Endothelial cell of umbilical vein (primary cell): ENCODE results near the gene ATP10A. TPM values are rescaled to one million over a fixed set of nuclear protein-coding genes. Genes with fewer than 3 reads are reported as not detected.

Experiments used
- BruUV-seq: library from RNA; stranded (reverse); fragments of 400-500 nt; replicated peaks from 2 replicates; lab custom pipeline; 2021; lab: Mats Ljungman, UMichigan
- CTCF ChIA-PET: fragments of 300-600, 350-600 bp; sonication (Branson Sonifier 250); formaldehyde crosslinking; loops from one replicate; lab custom pipeline; 2021; ENCODE audit warnings: antibody characterized with exemption, inconsistent platforms; lab: Charles Lee
- POLR2A ChIA-PET: fragments of 300-600, 350-600 bp; sonication (Branson Sonifier 250); formaldehyde crosslinking; loops from one replicate; lab custom pipeline; 2021; ENCODE audit warnings: antibody characterized with exemption, inconsistent platforms; lab: Charles Lee
- DNase-seq: peaks from one replicate; pipeline ENCODE4 v3.0.0-alpha.2; 2011; ENCODE audit warnings: low read depth, low spot score
- FAIRE-seq: peaks from 2 replicates; lab custom pipeline; 2011; peaks lifted over from hg19 to GRCh38; lab: Jason Lieb, UNC
- H2AFZ ChIP-seq: 2 replicates; pipeline ENCODE4 v1.6.0; 2012; ENCODE audit warnings: low read depth, low read length, control low read depth, inconsistent platforms
- H3K27ac ChIP-seq: 2 replicates; pipeline ENCODE4 v1.5.1; 2011; ENCODE audit warnings: low read depth, mild to moderate bottlenecking, control low read depth, low read length, moderate library complexity; ENCODE audit not compliant: insufficient read depth
- H3K27me3 ChIP-seq, 2 experiments: 2 replicates each; pipeline versions ENCODE4 v1.6.0 to v1.6.1; 2011; ENCODE audit warnings: low read length in 2 of 2, mixed read lengths in 1 of 2; ENCODE audit not compliant: control insufficient read depth in 2 of 2, insufficient read depth in 2 of 2
- H3K36me3 ChIP-seq, 2 experiments: 2 replicates in 1 of 2; 3 replicates in 1 of 2; pipeline ENCODE4 v1.5.1; 2011; ENCODE audit warnings: low read length in 2 of 2, mild to moderate bottlenecking in 1 of 2, moderate library complexity in 1 of 2; ENCODE audit not compliant: control insufficient read depth in 2 of 2, insufficient read depth in 2 of 2; ENCODE audit errors: extremely low read depth in 1 of 2
- H3K4me1 ChIP-seq: 3 replicates; pipeline ENCODE4 v1.5.1; 2011; ENCODE audit warnings: mild to moderate bottlenecking, low read length; ENCODE audit not compliant: control insufficient read depth, insufficient read depth; ENCODE audit errors: extremely low read depth
- H3K4me2 ChIP-seq: 2 replicates; pipeline ENCODE4 v1.6.1; 2011; ENCODE audit warnings: low read length, control low read depth, mixed read lengths; ENCODE audit not compliant: insufficient read depth
- H3K4me3 ChIP-seq, 3 experiments: fragments of 200-600 bp in 1 of 3; sonication (generic), shearing (Covaris generic) in 1 of 3; replicated peaks in 1 of 3; 2 replicates each; pipeline ENCODE4 v1.5.1; 2011 to 2016; ENCODE audit warnings: control low read depth in 3 of 3, low read length in 3 of 3, mild to moderate bottlenecking in 2 of 3, inconsistent platforms in 1 of 3, low read depth in 1 of 3, moderate library complexity in 1 of 3; ENCODE audit not compliant: insufficient read depth in 1 of 3
- H3K79me2 ChIP-seq: 2 replicates; pipeline ENCODE4 v1.6.0; 2012; ENCODE audit warnings: low read length, inconsistent platforms; ENCODE audit not compliant: control insufficient read depth, insufficient read depth
- H3K9ac ChIP-seq: replicated peaks from 2 replicates; pipeline ENCODE3; 2011; ENCODE audit warnings: low read length, control low read depth; ENCODE audit not compliant: insufficient read depth; ENCODE audit errors: extremely low read depth
- H3K9me1 ChIP-seq: replicated peaks from 3 replicates; pipeline ENCODE4 v1.6.0; 2011; ENCODE audit warnings: mild to moderate bottlenecking, low read length; ENCODE audit not compliant: control insufficient read depth, insufficient read depth; ENCODE audit errors: extremely low read depth
- H3K9me3 ChIP-seq: replicated peaks from 2 replicates; pipeline ENCODE4 v1.5.1; 2012; ENCODE audit warnings: low read length, inconsistent platforms; ENCODE audit not compliant: control insufficient read depth, insufficient read depth
- H4K20me1 ChIP-seq: replicated peaks from 2 replicates; pipeline ENCODE3; 2011; ENCODE audit warnings: mild to moderate bottlenecking, low read length; ENCODE audit not compliant: control insufficient read depth, insufficient read depth; ENCODE audit errors: extremely low read depth
- CTCF ChIP-seq, 2 donors: IDR thresholded peaks; 1 replicate in 1 of 2; 2 replicates in 1 of 2; pipeline ENCODE4 v1.5.1; 2011; ENCODE audit warnings: low read length in 2 of 2, mild to moderate bottlenecking in 2 of 2, moderate library complexity in 2 of 2, control low read depth in 1 of 2, inconsistent platforms in 1 of 2, low read depth in 1 of 2; ENCODE audit not compliant: insufficient read depth in 1 of 2; ENCODE audit errors: extremely low read depth in 1 of 2
- EZH2 ChIP-seq: IDR thresholded peaks from 2 replicates; pipeline ENCODE4 v1.6.1; 2012; ENCODE audit warnings: borderline replicate concordance, low read depth, mild to moderate bottlenecking, moderate library complexity, low read length, inconsistent platforms; ENCODE audit not compliant: severe bottlenecking
- FOS ChIP-seq: IDR thresholded peaks from 2 replicates; pipeline ENCODE4 v1.6.1; 2011; ENCODE audit warnings: mild to moderate bottlenecking, low read length, moderate library complexity, borderline replicate concordance; ENCODE audit not compliant: insufficient read depth
- GATA2 ChIP-seq: IDR thresholded peaks from 2 replicates; pipeline ENCODE4 v1.7.0; 2011; ENCODE audit warnings: low read depth, mild to moderate bottlenecking, moderate library complexity, mixed read lengths, low read length; ENCODE audit not compliant: insufficient read length, insufficient read depth
- JUN ChIP-seq: IDR thresholded peaks from 2 replicates; pipeline ENCODE4 v1.6.1; 2011; ENCODE audit warnings: borderline replicate concordance, low read depth; ENCODE audit not compliant: insufficient read length, insufficient read depth
- MAX ChIP-seq: IDR thresholded peaks from 2 replicates; pipeline ENCODE4 v1.6.1; 2011; ENCODE audit not compliant: insufficient read depth, insufficient read length
- MYC ChIP-seq: IDR thresholded peaks from one replicate; pipeline ENCODE4 v1.6.1; 2011; ENCODE audit warnings: mild to moderate bottlenecking, low read depth, low read length
- POLR2A ChIP-seq: IDR thresholded peaks from 2 replicates; pipeline ENCODE4 v1.6.1; 2012; ENCODE audit warnings: low read depth, mild to moderate bottlenecking, control low read depth, low read length
- POLR2AphosphoS5 ChIP-seq: IDR thresholded peaks from 2 replicates; pipeline ENCODE4 v1.6.1; 2012; ENCODE audit warnings: low read depth, mild to moderate bottlenecking, control low read depth, low read length, moderate library complexity; ENCODE audit not compliant: insufficient read depth
- dilution Hi-C: fragments of 300-500 bp; cut with MboI; formaldehyde crosslinking; loops from one replicate; pipeline ENCODE4 v1.15.0; 2019; ENCODE audit warnings: low sequenced_read_pairs; ENCODE audit not compliant: extremely low pct_ligation_motif_present
- intact Hi-C: fragments of 100-400 bp; cut with micrococcal nuclease; formaldehyde crosslinking; loops from one replicate; pipeline ENCODE4 v1.10.0; 2022
- polyA plus RNA-seq, 4 experiments: library from polyadenylated mRNA; depleted of rRNA in 3 of 4; stranded (reverse) in 3 of 4; unstranded in 1 of 4; fragments of >200 nt; gene quantifications; 2 replicates each; pipeline versions ENCODE4 v1.2.1 to v1.2.3, GENCODE V29; 2011 to 2012; ENCODE audit warnings: missing spikeins in 1 of 4
- total RNA-seq: library from RNA; stranded (reverse); gene quantifications from 2 replicates; pipeline ENCODE4 v1.2.3, GENCODE V29; 2021

The ATP10A gene
- total and polyA plus RNA-seq, 2 donors (not counting 3 experiments of a cell fraction or from before 2014, with no cell fraction given), result not detected

- no peaks in the 10 kb centered on the region for H3K9me1 ChIP-seq
Observed at GRCh38 chr15:25860885-25861866, 2.0 kb downstream of the ATP10A start.

More at GRCh38 chr15:25860885-25861866, 2.0 kb downstream of the ATP10A start:
- H3K79me2 ChIP-seq, result no peaks in the 10 kb centered on the region
- no peak overlapping the region for H3K27ac ChIP-seq
- H3K9ac ChIP-seq, result no peak overlapping the region
- POLR2A ChIA-PET, result no interaction called here
- dilution Hi-C loops, result no loop called here
- H3K4me3 ChIP-seq, result no peak overlapping the region
- no TSS peak for BruUV-seq
- no peaks in the 10 kb centered on the region for H3K4me1 ChIP-seq
- FAIRE-seq (no peak), DNase-seq (no peak)
- H3K9me3 ChIP-seq, result no peaks in the 10 kb centered on the region
- TF ChIP-seq FOS, result no peak
- no peak for TF ChIP-seq POLR2AphosphoS5
- no peak for TF ChIP-seq MYC
- no peak for TF ChIP-seq JUN
- no peak for TF ChIP-seq CTCF (IDR thresholded peaks at IDR 0.05; ENCODE audit: extremely low read depth in 1 of 2, insufficient read depth in 1 of 2, low read depth in 1 of 2, low read length in 2 of 2)
- no peak for TF ChIP-seq EZH2
- TF ChIP-seq MAX, result no peak
- TF ChIP-seq POLR2A, result no peak
- TF ChIP-seq GATA2, result no peak
- H3K36me3 ChIP-seq, result no peaks in the 10 kb centered on the region
- CTCF ChIA-PET, result no interaction called here
- H3K27me3 ChIP-seq, result no peaks in the 10 kb centered on the region
- H2AFZ ChIP-seq, result no peak overlapping the region
- intact Hi-C loops, result loop anchor here (10.0 kb wide), 1 partner anchor 46 kb away; no protein-coding TSS in a partner anchor
- no peak overlapping the region for H3K4me2 ChIP-seq
- H4K20me1 ChIP-seq, result no peaks in the 10 kb centered on the region
